ENCODE data around the gene SKIC8.
A peak's percentile ranks its signal among the peaks of the same experiment; 100 is the strongest.

Gene SKIC8

DNA sequence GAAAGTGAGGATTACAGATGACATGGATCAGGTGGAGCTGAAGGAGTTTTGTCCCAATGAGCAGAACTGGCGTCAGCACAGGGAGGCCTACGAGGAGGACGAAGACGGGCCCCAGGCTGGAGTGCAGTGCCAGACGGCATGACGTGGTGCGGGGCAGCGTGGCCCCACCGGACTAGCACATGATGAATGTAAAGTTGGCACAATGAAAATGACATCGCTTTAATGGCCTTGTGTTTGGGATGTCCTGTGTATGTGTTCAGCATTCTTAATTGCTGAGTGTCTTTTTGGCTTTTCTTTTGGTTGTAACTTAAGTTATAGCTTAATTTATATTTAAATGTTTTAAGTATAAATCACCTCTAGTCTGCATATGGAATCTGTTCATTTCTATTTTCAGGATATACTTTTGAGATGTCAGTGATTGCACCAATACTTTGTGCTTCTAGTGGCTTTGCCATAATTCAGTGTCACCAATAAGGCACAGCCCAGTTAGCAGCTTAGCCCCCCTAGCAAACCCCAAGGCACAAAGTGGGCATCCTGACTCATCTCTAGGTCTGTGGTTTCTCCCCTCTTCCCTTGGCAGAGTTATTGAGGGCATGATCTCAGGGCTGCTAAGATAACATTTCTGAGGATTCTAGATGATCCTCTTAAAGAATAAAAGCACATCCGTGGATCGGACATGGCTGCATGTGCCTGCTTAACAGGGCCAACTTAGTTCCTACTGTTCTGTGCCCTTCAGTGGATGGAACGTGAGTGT is 18.9 kb downstream of the SKIC8 start:
- peaks cover 5% of the 10 kb centered on the region for H3K36me3 Mint-ChIP-seq
- no peak overlapping the region for H3K27ac Mint-ChIP-seq
- no peaks in the 10 kb centered on the region for H3K4me1 Mint-ChIP-seq
- H3K4me3 Mint-ChIP-seq, result no peak overlapping the region
- no peaks in the 10 kb centered on the region for H3K27me3 Mint-ChIP-seq
- no peaks in the 10 kb centered on the region for H3K9me3 Mint-ChIP-seq

DNA sequence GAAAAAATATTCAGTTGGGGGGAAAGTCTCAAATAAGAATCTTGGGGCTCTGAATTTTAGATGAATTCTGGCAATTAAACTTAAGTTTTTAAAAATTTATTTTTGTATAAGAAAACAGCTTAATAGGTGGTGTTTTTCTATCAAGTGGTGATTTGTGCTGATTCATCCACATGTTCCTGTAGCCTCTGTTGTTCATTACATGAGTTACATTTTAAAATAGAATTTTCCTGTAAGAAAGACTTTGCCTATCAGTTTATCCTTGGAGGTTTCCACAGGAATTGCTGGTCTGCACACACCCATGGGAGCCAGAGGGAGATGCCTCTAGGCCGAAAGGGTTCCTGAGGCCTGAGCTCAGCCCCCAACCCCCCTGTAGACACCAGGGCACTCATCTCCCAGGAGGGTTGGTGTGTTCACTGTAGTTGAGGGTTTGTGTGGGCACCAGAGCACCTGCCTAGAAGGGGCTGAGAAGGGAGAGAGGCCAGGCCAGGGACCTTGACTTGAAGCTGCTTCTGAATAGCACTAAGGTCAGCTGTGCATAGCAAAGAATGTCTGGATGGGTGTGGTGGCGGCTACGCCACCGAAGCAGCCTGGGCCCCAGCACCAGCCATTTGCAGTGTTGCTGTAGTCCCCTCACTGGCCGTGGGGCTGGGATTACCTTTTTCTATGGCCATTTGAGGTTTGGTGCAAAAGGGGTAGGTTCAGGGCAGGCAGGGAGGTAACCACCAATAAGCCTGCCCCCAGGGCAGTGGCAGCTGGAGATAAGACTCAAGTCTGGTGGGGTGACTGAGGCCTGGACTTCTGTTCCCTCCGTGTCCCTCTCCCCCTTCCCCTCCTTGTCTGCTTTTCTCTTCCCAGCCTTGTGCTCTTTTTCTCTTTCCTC is 23.1 kb downstream of the SKIC8 start:
- Mint-ChIP-seq H3K9me3 (no peaks in the 10 kb centered on the region), H3K36me3 (peaks cover 2% of the 10 kb centered on the region), H3K27ac (no peak overlapping the region), H3K4me3 (no peak overlapping the region), H3K27me3 (no peaks in the 10 kb centered on the region), H3K4me1 (no peaks in the 10 kb centered on the region)

DNA sequence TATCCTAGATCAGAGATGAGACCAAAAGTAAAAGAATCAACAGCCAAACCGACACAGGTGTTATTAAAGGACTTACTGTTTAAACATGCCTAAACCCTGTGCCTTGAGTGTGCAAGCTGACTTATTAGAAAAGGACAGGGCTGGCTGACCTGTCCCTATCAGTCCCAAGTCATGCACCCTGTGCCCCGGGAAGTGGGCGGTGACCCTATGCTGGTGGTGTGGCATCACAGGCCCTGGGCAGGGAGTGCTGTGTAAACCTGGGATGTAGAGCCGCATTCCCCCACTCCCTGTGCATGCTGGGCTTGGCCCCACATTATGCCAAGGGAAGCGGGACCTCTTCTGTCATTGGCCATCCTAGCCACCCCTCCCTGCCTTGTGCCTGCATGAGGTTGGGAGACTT is 24.4 kb downstream of the SKIC8 start:
- H3K27me3 Mint-ChIP-seq, result no peaks in the 10 kb centered on the region
- no peak overlapping the region for H3K27ac Mint-ChIP-seq
- H3K36me3 Mint-ChIP-seq, result peaks cover 5% of the 10 kb centered on the region
- peaks cover 6% of the 10 kb centered on the region for H3K4me1 Mint-ChIP-seq
- no peak overlapping the region for H3K4me3 Mint-ChIP-seq
- no peaks in the 10 kb centered on the region for H3K9me3 Mint-ChIP-seq

DNA sequence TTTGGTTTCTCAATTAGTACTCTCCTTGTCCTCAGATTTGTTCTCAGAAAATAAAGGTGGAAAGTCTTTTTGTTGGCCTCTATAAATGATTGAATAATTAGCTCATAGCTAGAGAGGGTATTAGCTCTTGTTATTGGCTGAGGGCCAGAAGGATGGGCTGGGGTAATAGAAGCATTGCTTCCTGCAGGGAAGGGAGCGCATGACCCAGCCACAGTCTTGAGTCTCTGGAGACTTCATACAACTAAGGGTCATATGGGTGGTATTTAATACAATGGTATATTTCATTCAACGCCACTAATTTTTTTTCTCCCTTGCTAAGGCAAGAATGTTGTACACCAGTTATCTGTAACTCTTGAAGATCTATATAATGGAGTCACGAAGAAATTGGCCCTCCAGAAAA is 26.6 kb downstream of the SKIC8 start:
- Mint-ChIP-seq H3K27ac (no peak overlapping the region), H3K4me3 (no peak overlapping the region), H3K27me3 (no peaks in the 10 kb centered on the region), H3K9me3 (no peaks in the 10 kb centered on the region), H3K36me3 (peaks cover 8% of the 10 kb centered on the region), H3K4me1 (peaks cover 20% of the 10 kb centered on the region)

DNA sequence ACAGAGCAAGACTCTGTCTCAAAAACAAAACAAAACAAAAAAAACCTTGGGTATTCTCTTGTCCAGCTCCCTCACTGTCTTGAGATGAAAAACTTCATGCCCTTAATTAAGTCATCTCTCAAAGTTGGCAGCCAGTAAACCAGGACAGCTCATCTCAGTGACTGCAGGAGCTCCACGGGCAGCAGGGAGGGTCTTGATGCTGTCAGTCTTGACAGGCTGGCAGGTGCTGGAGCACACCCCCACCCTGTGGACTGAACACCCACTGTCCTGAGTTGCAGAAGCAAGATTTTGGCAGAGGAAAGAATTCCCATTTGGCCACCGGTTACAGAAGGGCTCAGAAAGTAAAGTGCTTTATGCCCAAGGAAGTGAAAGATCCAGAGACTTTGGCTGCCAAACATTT is 27.1 kb downstream of the SKIC8 start:
- H3K27ac Mint-ChIP-seq, result no peak overlapping the region
- H3K9me3 Mint-ChIP-seq, result no peaks in the 10 kb centered on the region
- H3K4me1 Mint-ChIP-seq, result peaks cover 24% of the 10 kb centered on the region
- H3K27me3 Mint-ChIP-seq, result no peaks in the 10 kb centered on the region
- peaks cover 8% of the 10 kb centered on the region for H3K36me3 Mint-ChIP-seq
- no peak overlapping the region for H3K4me3 Mint-ChIP-seq

DNA sequence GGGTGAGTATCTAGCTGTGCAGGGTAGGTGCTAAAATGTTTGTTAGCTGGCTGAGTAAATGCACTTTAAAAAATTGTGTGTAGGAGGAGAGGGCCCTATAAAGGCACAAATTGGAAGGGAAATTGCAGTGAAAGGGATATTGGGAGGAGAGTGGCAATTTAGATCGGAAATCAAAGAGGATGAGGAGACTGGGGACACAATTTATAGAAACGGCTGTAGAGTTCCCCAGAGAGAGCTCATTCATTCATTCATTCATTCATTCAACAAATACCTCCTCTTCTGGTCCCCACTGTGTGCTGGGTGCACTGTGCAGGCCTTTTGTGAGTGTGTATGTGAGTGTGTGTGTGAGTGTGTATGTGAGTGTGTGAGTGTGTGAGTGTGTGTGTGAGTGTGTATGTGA is 32.6 kb downstream of the SKIC8 start:
- peaks cover 8% of the 10 kb centered on the region for H3K36me3 Mint-ChIP-seq
- no peaks in the 10 kb centered on the region for H3K9me3 Mint-ChIP-seq
- H3K27ac Mint-ChIP-seq, result peak overlapping the region; percentile 15
- peak overlapping the region; percentile 58 for H3K4me3 Mint-ChIP-seq
- H3K4me1 Mint-ChIP-seq, result peaks cover 46% of the 10 kb centered on the region
- H3K27me3 Mint-ChIP-seq, result no peaks in the 10 kb centered on the region

DNA sequence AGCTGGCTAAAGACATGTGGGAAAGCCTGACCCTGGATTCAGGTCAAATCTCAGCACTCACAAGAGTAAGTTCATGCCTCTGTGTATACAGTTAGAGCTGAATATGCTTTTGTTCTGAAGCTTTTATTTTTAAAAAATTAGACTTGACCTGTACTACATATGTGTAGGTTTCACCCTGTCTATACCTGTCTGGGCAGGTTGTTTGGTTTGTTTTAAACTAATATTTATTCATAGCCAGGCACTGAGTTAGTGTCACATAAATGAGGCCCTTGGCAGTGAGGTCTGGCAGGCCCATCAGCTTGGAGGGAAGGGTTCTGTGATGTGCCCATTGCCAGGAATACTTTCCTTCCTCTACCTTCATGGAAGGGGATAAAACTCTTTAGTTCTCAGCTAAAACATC is 33.2 kb downstream of the SKIC8 start:
- Mint-ChIP-seq H3K9me3 (no peaks in the 10 kb centered on the region), H3K27ac (no peak overlapping the region), H3K27me3 (no peaks in the 10 kb centered on the region), H3K4me3 (peak overlapping the region; percentile 91), H3K4me1 (peaks cover 46% of the 10 kb centered on the region), H3K36me3 (peaks cover 8% of the 10 kb centered on the region)

DNA sequence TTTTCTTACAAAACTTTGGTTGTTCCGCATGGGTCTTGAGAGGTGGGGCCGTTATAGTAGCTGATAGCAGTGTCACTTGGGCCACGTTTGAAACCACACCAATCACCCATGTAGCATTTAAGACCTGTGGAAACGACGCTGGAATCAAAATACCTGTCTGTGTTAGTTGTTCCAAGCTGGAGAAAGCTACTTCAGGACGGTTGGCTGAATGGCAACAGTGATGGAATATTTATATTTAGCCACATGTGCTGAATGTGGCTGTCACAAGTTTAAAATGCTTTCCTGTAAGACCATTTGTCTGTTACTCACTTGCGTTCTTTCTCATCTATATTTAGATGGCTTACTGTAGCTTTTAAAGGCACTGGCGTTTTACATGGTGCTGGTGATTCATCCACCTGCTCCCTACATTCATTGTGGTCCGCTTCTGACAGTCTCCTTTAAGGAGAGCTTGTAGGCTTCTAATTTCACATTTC is 33.6 kb downstream of the SKIC8 start:
- Mint-ChIP-seq H3K27me3 (no peaks in the 10 kb centered on the region), H3K4me3 (peak overlapping the region; percentile 91), H3K36me3 (peaks cover 8% of the 10 kb centered on the region), H3K27ac (peak overlapping the region; percentile 95), H3K4me1 (peaks cover 46% of the 10 kb centered on the region), H3K9me3 (no peaks in the 10 kb centered on the region)

DNA sequence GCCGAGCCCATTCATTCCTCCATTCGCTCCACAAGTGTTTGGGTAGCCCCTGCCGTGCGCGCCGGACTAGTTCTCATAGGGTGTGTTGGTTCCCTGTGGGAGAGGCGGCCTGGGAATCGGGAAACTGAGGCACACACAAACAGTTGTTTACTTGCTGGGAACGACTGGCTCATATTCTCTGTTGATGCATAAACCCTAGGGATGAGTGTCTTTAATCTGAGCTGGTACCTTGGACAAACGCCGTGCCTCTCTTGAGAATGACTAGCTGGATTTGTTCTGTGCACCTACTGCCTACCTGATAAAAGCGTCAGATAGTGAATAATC is 34.3 kb downstream of the SKIC8 start:
- Mint-ChIP-seq H3K27ac (peak overlapping the region; percentile 95), H3K27me3 (no peaks in the 10 kb centered on the region)

DNA sequence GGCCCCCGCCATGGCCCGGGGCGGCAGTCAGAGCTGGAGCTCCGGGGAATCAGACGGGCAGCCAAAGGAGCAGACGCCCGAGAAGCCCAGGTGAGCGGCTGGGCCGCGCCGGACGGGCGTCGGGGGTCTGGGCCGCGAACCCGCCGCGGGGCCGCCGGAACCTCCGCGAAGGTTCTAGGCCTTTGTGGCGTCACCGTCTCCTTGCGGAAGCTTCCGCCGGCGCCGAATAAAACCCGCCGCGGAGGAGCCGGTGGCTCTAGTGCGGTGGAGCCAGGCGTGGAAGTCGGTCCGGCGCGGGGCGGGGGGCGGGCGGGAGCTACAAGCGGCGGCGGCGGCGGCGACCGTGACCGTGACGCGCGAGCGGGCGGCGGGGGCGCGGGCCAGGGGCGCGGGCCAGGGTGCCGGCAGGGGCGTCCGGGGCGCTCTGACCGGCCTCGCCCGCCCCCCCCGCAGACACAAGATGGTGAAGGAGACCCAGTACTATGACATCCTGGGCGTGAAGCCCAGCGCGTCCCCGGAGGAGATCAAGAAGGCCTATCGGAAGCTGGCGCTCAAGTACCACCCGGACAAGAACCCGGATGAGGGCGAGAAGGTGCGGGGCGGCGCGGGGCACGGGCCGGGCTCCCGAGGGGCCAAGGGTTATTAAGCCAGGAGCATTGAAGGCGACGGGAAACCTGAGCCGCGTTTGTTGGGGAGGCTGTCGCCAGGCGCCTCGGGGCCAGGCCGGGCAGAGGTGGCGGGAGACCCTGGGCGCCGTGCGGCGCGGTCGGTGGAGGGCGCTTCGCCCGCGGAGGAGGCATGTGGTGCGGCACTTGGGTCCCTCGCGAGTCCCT is 34.9 kb downstream of the SKIC8 start, which contains the start of gene DNAJA4:
Gene DNAJA4, plus strand, starts transcription at position 259 of the 833 bp plus-strand sequence. Its CDS starts 202 bp downstream, at position 461.
- H3K4me1 Mint-ChIP-seq, result peaks cover 40% of the 10 kb centered on the region
- no peaks in the 10 kb centered on the region for H3K9me3 Mint-ChIP-seq
- peaks cover 5% of the 10 kb centered on the region for H3K36me3 Mint-ChIP-seq
- H3K4me3 Mint-ChIP-seq, result peak within 1 kb of the TSS; percentile 91
- no peaks in the 10 kb centered on the region for H3K27me3 Mint-ChIP-seq
- peak within 1 kb of the TSS; percentile 95 for H3K27ac Mint-ChIP-seq

More for the DNA sequence above, 34.3 kb downstream of the SKIC8 start:
- peak overlapping the region; percentile 91 for H3K4me3 Mint-ChIP-seq
- peaks cover 5% of the 10 kb centered on the region for H3K36me3 Mint-ChIP-seq
- H3K4me1 Mint-ChIP-seq, result peaks cover 41% of the 10 kb centered on the region
- no peaks in the 10 kb centered on the region for H3K9me3 Mint-ChIP-seq

DNA sequence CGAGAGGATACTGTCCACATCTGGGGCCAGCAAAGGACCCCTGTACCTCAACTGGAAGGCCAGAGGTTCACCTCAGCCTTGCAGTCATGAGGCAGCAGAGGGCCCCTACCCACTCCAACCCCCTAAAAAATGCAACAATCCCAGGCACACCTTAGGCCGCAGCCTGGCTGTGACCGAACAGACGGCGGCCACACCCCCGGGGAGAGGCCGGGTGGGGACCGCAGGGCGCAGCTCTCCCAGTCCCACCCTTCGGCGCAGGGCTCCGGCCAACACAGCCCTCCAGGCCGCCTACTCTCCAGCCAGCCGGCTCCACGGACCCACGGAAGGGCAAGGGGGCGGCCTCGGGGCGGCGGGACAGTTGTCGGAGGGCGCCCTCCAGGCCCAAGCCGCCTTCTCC is 35.5 kb downstream of the SKIC8 start:
- peak overlapping the region; percentile 80 for H3K27ac Mint-ChIP-seq

DNA sequence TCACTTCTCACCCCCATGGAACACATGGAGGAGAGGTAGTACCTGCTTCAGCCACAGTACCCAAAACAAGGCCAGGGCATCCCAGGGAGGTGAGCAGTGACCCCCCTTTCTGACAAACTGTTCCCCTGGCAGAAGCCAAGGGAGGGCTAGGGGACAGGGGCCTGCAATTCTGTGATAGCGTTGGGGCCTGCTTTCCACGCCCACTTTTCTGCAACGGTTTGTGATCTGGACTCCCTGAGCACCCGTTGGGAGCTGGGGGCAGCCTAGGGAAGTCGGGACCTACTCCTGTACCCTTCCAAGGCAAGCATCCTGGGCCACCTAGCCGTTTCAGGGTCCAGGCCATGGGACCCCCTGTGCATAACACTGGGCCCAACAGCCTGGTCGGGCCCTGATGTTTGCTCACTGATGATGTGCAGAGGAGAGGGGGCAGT is 36.0 kb downstream of the SKIC8 start:
- Mint-ChIP-seq H3K4me1 (peaks cover 32% of the 10 kb centered on the region), H3K4me3 (peak overlapping the region; percentile 51), H3K27me3 (no peaks in the 10 kb centered on the region), H3K36me3 (peaks cover 2% of the 10 kb centered on the region), H3K27ac (peak overlapping the region; percentile 80), H3K9me3 (no peaks in the 10 kb centered on the region)

More for the DNA sequence above, 35.5 kb downstream of the SKIC8 start:
- Mint-ChIP-seq H3K4me3 (peak overlapping the region; percentile 51), H3K4me1 (peaks cover 37% of the 10 kb centered on the region), H3K36me3 (peaks cover 5% of the 10 kb centered on the region), H3K9me3 (no peaks in the 10 kb centered on the region), H3K27me3 (no peaks in the 10 kb centered on the region)

DNA sequence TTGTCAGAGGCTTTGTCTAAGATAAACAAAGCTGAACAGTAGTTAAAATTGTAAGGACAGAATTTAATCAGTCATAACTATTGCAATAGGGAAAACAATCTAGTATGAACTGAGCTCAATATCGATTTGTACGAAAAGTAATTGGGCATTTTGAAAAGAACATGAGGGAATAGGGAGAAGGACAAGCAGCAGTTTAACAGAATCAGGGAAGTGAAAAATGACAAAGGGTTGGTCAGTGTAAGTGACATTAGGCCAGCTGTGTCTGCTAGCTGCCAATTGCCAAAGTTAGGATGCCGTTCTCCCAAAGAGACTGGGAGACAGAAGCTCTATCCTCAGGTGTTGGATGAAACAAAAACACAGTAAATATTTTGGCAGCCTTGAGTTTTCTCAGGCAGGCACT is 38.3 kb downstream of the SKIC8 start:
- no peaks in the 10 kb centered on the region for H3K27me3 Mint-ChIP-seq
- no peaks in the 10 kb centered on the region for H3K36me3 Mint-ChIP-seq
- H3K4me3 Mint-ChIP-seq, result no peak overlapping the region
- no peaks in the 10 kb centered on the region for H3K9me3 Mint-ChIP-seq
- peaks cover 10% of the 10 kb centered on the region for H3K4me1 Mint-ChIP-seq
- H3K27ac Mint-ChIP-seq, result peak overlapping the region; percentile 20

DNA sequence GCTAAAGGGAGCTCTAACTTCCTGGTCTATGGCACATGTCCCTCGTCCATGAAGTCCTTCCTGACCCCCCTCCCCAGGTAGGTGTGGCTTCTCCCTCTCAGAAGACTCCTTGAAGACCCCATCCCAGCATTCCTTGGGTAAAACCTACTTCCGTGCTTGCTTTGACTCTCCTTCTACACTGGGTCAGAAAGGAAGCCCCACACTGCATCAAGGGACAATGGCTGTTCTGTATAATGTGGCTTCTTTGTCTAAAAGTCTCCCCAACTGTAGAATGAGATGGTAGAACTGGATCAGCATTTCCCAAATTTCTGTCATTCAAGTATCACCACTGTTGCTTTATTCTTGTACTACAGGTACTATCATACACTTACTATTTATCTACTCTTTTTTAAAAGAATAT is 38.9 kb downstream of the SKIC8 start:
- Mint-ChIP-seq H3K27me3 (no peaks in the 10 kb centered on the region), H3K9me3 (no peaks in the 10 kb centered on the region), H3K36me3 (no peaks in the 10 kb centered on the region), H3K27ac (no peak overlapping the region), H3K4me3 (no peak overlapping the region), H3K4me1 (peaks cover 4% of the 10 kb centered on the region)

DNA sequence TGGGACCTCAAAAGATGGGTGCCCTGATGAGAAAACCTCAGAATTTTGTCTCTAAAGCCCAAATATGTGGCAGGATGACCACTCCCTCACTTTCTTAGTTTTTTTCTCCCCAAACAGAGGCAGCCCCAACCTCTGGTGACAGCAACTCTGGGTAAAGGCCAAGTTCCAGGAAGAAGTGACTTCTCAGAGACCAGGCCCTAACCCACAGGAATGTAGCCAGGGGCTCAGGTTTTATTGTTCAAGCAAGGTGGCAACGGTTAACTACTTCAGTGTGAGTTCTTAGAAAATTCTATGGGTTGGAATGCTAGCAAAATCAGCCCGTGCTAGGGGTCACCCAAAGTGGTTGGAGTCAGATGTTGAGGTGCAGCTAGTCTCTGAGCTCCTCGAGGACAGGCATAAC is 40.2 kb downstream of the SKIC8 start:
- no peak overlapping the region for H3K27ac Mint-ChIP-seq
- H3K9me3 Mint-ChIP-seq, result no peaks in the 10 kb centered on the region
- H3K27me3 Mint-ChIP-seq, result no peaks in the 10 kb centered on the region
- H3K4me3 Mint-ChIP-seq, result no peak overlapping the region
- H3K36me3 Mint-ChIP-seq, result no peaks in the 10 kb centered on the region
- H3K4me1 Mint-ChIP-seq, result no peaks in the 10 kb centered on the region
